Stomach (tissue), 4 donors: Measurements from ENCODE around the gene TRAF1.

Source experiments
- CTCF ChIP-seq, 7 experiments: fragments of 450-650 bp in 4 of 7; fragments of 200-600 bp in 3 of 7; sonication (generic) in 3 of 7; IDR thresholded peaks; one replicate each; pipeline ENCODE4 v1.5.1; 2016 to 2019; ENCODE audit warnings: antibody characterized with exemption in 7 of 7, control low read depth in 2 of 7, mild to moderate bottlenecking in 1 of 7
- EP300 ChIP-seq: sonication (generic); formaldehyde crosslinking; IDR thresholded peaks from one replicate; pipeline ENCODE4 v1.6.1; 2017; ENCODE audit warnings: antibody characterized with exemption
- POLR2A ChIP-seq, 4 donors: fragments of 450-650 bp; IDR thresholded peaks; one replicate each; pipeline ENCODE4 v1.6.1; 2016; ENCODE audit warnings: antibody characterized with exemption in 4 of 4, control low read depth in 2 of 4, mild to moderate bottlenecking in 1 of 4, moderate library complexity in 1 of 4

- TF ChIP-seq EP300 (no peak), CTCF (IDR thresholded peaks at IDR 0.05) (no peak), POLR2A (IDR thresholded peaks at IDR 0.05) (no peak)
Measured at GRCh38 chr9:120910643-120911042, 16.0 kb downstream of the TRAF1 start.
